DOHH2 (cell line): Measurements from ENCODE around the gene SPDYE5.
A peak's percentile ranks its signal among the peaks of the same experiment; 100 is the strongest.
"Not testable (repeated sequence)": the region's sequence is repeated elsewhere in the genome, so short reads cannot be mapped to it uniquely, and the experiment has no call there.

ENCODE experiments used
- H3F3A ChIP-seq: fragments of 200-600 bp; sonication (generic), shearing (Covaris generic); 2 replicates; pipeline ENCODE4 v1.6.0; 2016; ENCODE audit warnings: antibody characterized with exemption, mild to moderate bottlenecking; ENCODE audit not compliant: control insufficient read depth, insufficient read depth
- H3K27ac ChIP-seq: fragments of 200-600 bp; sonication (generic); 2 replicates; pipeline ENCODE4 v1.5.1; 2014; ENCODE audit warnings: low read depth, mild to moderate bottlenecking, low read length, moderate library complexity
- H3K27me3 ChIP-seq: fragments of 200-600 bp; sonication (generic); 2 replicates; pipeline ENCODE4 v1.6.1; 2014; ENCODE audit warnings: mild to moderate bottlenecking, low read length, mixed read lengths; ENCODE audit not compliant: control insufficient read depth
- H3K36me3 ChIP-seq: fragments of 200-600 bp; sonication (generic); 2 replicates; pipeline ENCODE4 v1.6.1; 2014; ENCODE audit warnings: mild to moderate bottlenecking, low read length, moderate library complexity, mixed read lengths; ENCODE audit not compliant: control insufficient read depth
- H3K4me1 ChIP-seq: fragments of 200-600 bp; sonication (generic); 2 replicates; pipeline ENCODE4 v1.6.1; 2014; ENCODE audit warnings: mild to moderate bottlenecking, low read length, mixed read lengths; ENCODE audit not compliant: control insufficient read depth
- H3K4me2 ChIP-seq: fragments of 200-600 bp; sonication (generic); 2 replicates; pipeline ENCODE4 v1.6.0; 2014; ENCODE audit warnings: mild to moderate bottlenecking, low read length, moderate library complexity
- H3K4me3 ChIP-seq: fragments of 200-600 bp; sonication (generic); 2 replicates; pipeline ENCODE4 v1.5.1; 2014; ENCODE audit warnings: mild to moderate bottlenecking, low read length, mixed read lengths
- H3K79me2 ChIP-seq: fragments of 200-600 bp; sonication (generic); 2 replicates; pipeline ENCODE4 v1.6.1; 2014; ENCODE audit warnings: mild to moderate bottlenecking, low read length, mixed read lengths; ENCODE audit not compliant: control insufficient read depth
- H3K9me2 ChIP-seq: fragments of 200-600 bp; sonication (generic); replicated peaks from 2 replicates; pipeline ENCODE4 v1.6.1; 2014; ENCODE audit warnings: mild to moderate bottlenecking, low read length, mixed read lengths; ENCODE audit not compliant: control insufficient read depth
- H3K9me3 ChIP-seq: fragments of 200-600 bp; sonication (generic); 2 replicates; pipeline ENCODE4 v1.6.1; 2014; ENCODE audit warnings: antibody characterized with exemption, low read length, mixed read lengths; ENCODE audit not compliant: control insufficient read depth, insufficient read depth
- H4K20me1 ChIP-seq: fragments of 200-600 bp; sonication (generic); 2 replicates; pipeline ENCODE4 v1.6.0; 2014; ENCODE audit warnings: low read depth, mild to moderate bottlenecking, antibody characterized with exemption, low read length, moderate library complexity; ENCODE audit not compliant: control insufficient read depth, insufficient read depth

SPDYE5 gene

GRCh38 chr7:75470166-75470565 lies 22.0 kb upstream of the SPDYE5 start:
- not testable (repeated sequence) for H3K4me3 ChIP-seq, H3K27me3 ChIP-seq, H3K9me2 ChIP-seq, H3K79me2 ChIP-seq, H3K9me3 ChIP-seq, H3K4me2 ChIP-seq, H3K27ac ChIP-seq, H4K20me1 ChIP-seq, H3F3A ChIP-seq, H3K4me1 ChIP-seq
- peaks cover 52% of the 10 kb centered on the region for H3K36me3 ChIP-seq

- not testable (repeated sequence) for H4K20me1 ChIP-seq, H3F3A ChIP-seq, H3K4me3 ChIP-seq, H3K27me3 ChIP-seq, H3K27ac ChIP-seq, H3K4me1 ChIP-seq, H3K9me3 ChIP-seq, H3K4me2 ChIP-seq, H3K9me2 ChIP-seq
- Histone ChIP-seq H3K36me3 (peaks cover 27% of the 10 kb centered on the region), H3K79me2 (peaks cover 36% of the 10 kb centered on the region)
Measured at GRCh38 chr7:75477457-75477856, 14.7 kb upstream of the SPDYE5 start.

GRCh38 chr7:75480313-75480712 lies 11.8 kb upstream of the SPDYE5 start:
- not testable (repeated sequence) for H3K4me3 ChIP-seq, H3K4me2 ChIP-seq, H3F3A ChIP-seq, H3K27ac ChIP-seq, H3K9me2 ChIP-seq, H3K27me3 ChIP-seq, H3K9me3 ChIP-seq, H4K20me1 ChIP-seq, H3K4me1 ChIP-seq
- H3K36me3 ChIP-seq: peaks cover 21% of the 10 kb centered on the region
- peaks cover 59% of the 10 kb centered on the region for H3K79me2 ChIP-seq

- not testable (repeated sequence) for H4K20me1 ChIP-seq, H3K9me3 ChIP-seq, H3K27me3 ChIP-seq, H3K9me2 ChIP-seq, H3K4me1 ChIP-seq, H3F3A ChIP-seq
- H3K79me2 ChIP-seq: peaks cover 45% of the 10 kb centered on the region
- peaks cover 17% of the 10 kb centered on the region for H3K36me3 ChIP-seq
- H3K27ac ChIP-seq: peak overlapping the region; percentile 28; the same call in 1 of the 2 replicates
- peak overlapping the region; percentile 88 for H3K4me3 ChIP-seq
- H3K4me2 ChIP-seq: peak overlapping the region; percentile 64
Measured at GRCh38 chr7:75485355-75485978, 6.7 kb upstream of the SPDYE5 start.

DNA sequence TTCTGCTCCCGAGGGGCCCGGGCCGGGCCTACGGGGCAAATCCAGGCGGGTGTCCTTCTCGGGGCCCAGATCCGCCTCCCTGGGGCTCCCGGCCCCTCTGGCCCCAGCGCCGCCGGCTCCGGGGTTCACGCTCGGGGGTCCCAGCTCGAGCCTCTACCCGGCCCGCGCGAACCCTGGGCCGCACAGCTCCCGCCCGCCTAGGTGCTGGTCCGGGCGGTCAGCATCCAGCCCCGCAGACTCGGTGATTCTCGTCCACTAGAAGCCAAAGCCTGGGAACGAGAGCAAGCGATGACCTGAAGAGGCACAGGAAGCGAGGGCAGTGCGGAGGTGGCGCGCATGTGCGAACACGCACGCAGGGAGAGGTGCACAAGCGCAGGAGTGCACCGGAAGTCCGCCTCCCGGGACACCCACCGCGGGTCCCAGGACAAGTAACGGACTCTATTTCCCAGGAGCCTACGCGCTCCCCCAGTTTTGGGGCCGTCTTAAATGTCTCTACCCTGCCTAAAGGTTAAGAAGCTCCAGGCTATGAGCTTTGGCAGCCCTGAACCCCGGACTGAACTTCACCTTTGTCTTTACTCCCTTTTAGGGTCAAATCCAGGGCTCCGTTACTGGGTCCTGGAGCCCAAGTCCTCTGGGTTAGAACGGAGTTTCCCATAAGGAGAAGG lies 6.0 kb upstream of the SPDYE5 start, which contains the start of gene POM121C:
Gene POM121C, minus strand, starts transcription at position 321 of the 665 bp plus-strand sequence. CDS start 44,803 bp downstream, outside the sequence.
- not testable (repeated sequence) for H4K20me1 ChIP-seq
- H3K27ac ChIP-seq: peak within 1 kb of the TSS; percentile 28

GRCh38 chr7:75509033-75509432 lies 16.9 kb downstream of the SPDYE5 start:
- not testable (repeated sequence) for H3K4me1 ChIP-seq, H3K27me3 ChIP-seq, H3K4me3 ChIP-seq, H3K27ac ChIP-seq, H3F3A ChIP-seq, H3K36me3 ChIP-seq, H3K4me2 ChIP-seq, H3K9me3 ChIP-seq, H4K20me1 ChIP-seq, H3K79me2 ChIP-seq, H3K9me2 ChIP-seq

More for the DNA sequence above, 6.0 kb upstream of the SPDYE5 start, which contains the start of gene POM121C:
- H3K9me2 ChIP-seq, H3K9me3 ChIP-seq, H3K4me1 ChIP-seq, H3K27me3 ChIP-seq, H3F3A ChIP-seq: not testable (repeated sequence)
- Histone ChIP-seq H3K4me3 (peak within 1 kb of the TSS; percentile 88), H3K36me3 (peaks cover 17% of the 10 kb centered on the region), H3K4me2 (peak within 1 kb of the TSS; percentile 64), H3K79me2 (peaks cover 42% of the 10 kb centered on the region)

- not testable (repeated sequence) for H3K4me3 ChIP-seq, H3K27ac ChIP-seq, H3K4me2 ChIP-seq, H3K4me1 ChIP-seq, H3K9me3 ChIP-seq, H4K20me1 ChIP-seq, H3K27me3 ChIP-seq, H3F3A ChIP-seq, H3K9me2 ChIP-seq
- Histone ChIP-seq H3K79me2 (peaks cover 52% of the 10 kb centered on the region), H3K36me3 (peaks cover 48% of the 10 kb centered on the region)
Measured at GRCh38 chr7:75518842-75519241, 26.7 kb downstream of the SPDYE5 start.

DNA sequence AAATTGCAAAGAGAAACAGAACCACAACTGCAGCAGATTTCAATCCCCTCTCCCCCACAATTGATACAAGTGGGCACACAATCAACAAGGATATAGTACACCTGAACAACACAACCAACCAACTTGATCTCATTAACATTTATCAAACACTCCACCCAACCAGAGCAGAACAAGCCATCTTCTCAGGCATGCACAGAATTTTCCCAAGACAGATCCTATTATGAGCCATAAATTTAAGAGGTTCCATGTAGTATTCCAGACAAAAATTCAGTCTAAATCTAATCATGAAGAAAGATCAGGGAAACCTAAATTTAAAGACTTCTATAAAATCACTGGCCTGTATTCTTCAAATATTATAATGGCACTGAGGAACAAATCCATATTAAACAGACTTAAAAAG lies 29.6 kb downstream of the SPDYE5 start:
- H3F3A ChIP-seq, H3K9me2 ChIP-seq, H4K20me1 ChIP-seq, H3K9me3 ChIP-seq, H3K27me3 ChIP-seq, H3K4me2 ChIP-seq, H3K4me3 ChIP-seq, H3K27ac ChIP-seq: not testable (repeated sequence)
- H3K36me3 ChIP-seq: peaks cover 66% of the 10 kb centered on the region
- peaks cover 76% of the 10 kb centered on the region for H3K79me2 ChIP-seq
- H3K4me1 ChIP-seq: peaks cover 12% of the 10 kb centered on the region
